Neural progenitor cell (in vitro differentiated cells): Measurements from ENCODE around the gene PGAP1. TPM values are rescaled to one million over a fixed set of nuclear protein-coding genes. Genes with fewer than 3 reads are reported as not detected.

Experiments used
- DNase-seq: peaks from one replicate; pipeline ENCODE4 v3.0.0-alpha.2; 2016; ENCODE audit warnings: low spot score
- H2AFZ ChIP-seq: fragments of 200-600 bp; sonication (generic); replicated peaks from 2 replicates; pipeline ENCODE4 v1.6.1; 2016; ENCODE audit warnings: antibody characterized with exemption
- H3F3A ChIP-seq: fragments of 200-600 bp; sonication (generic); 2 replicates; pipeline ENCODE4 v1.6.1; 2016; ENCODE audit warnings: antibody characterized with exemption, low read depth
- H3K27ac ChIP-seq: fragments of 200-600 bp; sonication (generic); 2 replicates; pipeline ENCODE4 v1.5.1; 2016; ENCODE audit warnings: mild to moderate bottlenecking
- H3K27me3 ChIP-seq: fragments of 200-600 bp; sonication (generic); 2 replicates; pipeline ENCODE4 v1.6.1; 2016; ENCODE audit warnings: mild to moderate bottlenecking, moderate library complexity
- H3K36me3 ChIP-seq: fragments of 200-600 bp; sonication (generic); 2 replicates; pipeline ENCODE4 v1.5.1; 2016
- H3K4me1 ChIP-seq: fragments of 200-600 bp; sonication (generic); 2 replicates; pipeline ENCODE4 v1.6.1; 2016; ENCODE audit warnings: mixed run types
- H3K4me2 ChIP-seq: fragments of 200-600 bp; sonication (generic); 2 replicates; pipeline ENCODE4 v1.6.1; 2016
- H3K4me3 ChIP-seq: fragments of 200-600 bp; sonication (generic); 2 replicates; pipeline ENCODE4 v1.5.1; 2016
- H3K79me2 ChIP-seq: fragments of 200-600 bp; sonication (generic); 2 replicates; pipeline ENCODE4 v1.6.1; 2016; ENCODE audit warnings: low read depth
- H3K9ac ChIP-seq: fragments of 200-600 bp; sonication (generic); 2 replicates; pipeline ENCODE4 v1.6.1; 2016
- H3K9me3 ChIP-seq: fragments of 200-600 bp; sonication (generic); 2 replicates; pipeline ENCODE4 v1.5.1; 2016; ENCODE audit warnings: low read depth
- H4K20me1 ChIP-seq: fragments of 200-600 bp; sonication (generic); 2 replicates; pipeline ENCODE4 v1.6.1; 2016; ENCODE audit warnings: low read depth
- H3K27ac Mint-ChIP-seq: 3 replicates; pipeline ENCODE4 v1.8.0; 2021; ENCODE audit warnings: mixed read lengths
- H3K27me3 Mint-ChIP-seq: 2 replicates; pipeline ENCODE4 v1.8.0; 2022; ENCODE audit warnings: low read depth, mild to moderate bottlenecking, inconsistent platforms, moderate library complexity, mixed read lengths; ENCODE audit not compliant: insufficient read depth
- H3K36me3 Mint-ChIP-seq: 3 replicates; pipeline ENCODE4 v1.8.0; 2021; ENCODE audit warnings: mixed read lengths
- H3K4me1 Mint-ChIP-seq: 3 replicates; pipeline ENCODE4 v1.8.0; 2021; ENCODE audit warnings: mixed read lengths
- H3K4me3 Mint-ChIP-seq: 3 replicates; pipeline ENCODE4 v1.8.0; 2021; ENCODE audit warnings: mild to moderate bottlenecking, moderate library complexity, mixed read lengths
- H3K9me3 Mint-ChIP-seq: 3 replicates; pipeline ENCODE4 v1.8.0; 2020; ENCODE audit warnings: mixed read lengths
- EZH2 ChIP-seq: fragments of 200-600 bp; sonication (generic); IDR thresholded peaks from 2 replicates; pipeline ENCODE4 v1.6.1; 2017; ENCODE audit warnings: antibody characterized with exemption, mild to moderate bottlenecking, moderate library complexity
- EZH2phosphoT487 ChIP-seq: fragments of 200-600 bp; sonication (generic); IDR thresholded peaks from 2 replicates; pipeline ENCODE4 v1.6.1; 2017; ENCODE audit warnings: antibody characterized with exemption
- total RNA-seq: library from RNA; depleted of rRNA; stranded (reverse); fragments of >200 nt; gene quantifications from 2 replicates; pipeline ENCODE4 v1.2.3, GENCODE V29; 2015; ENCODE audit warnings: low replicate concordance
- TF ChIP-seq, protein P1 (sequence below): fragments of 200-600 bp; sonication (generic); IDR thresholded peaks from 2 replicates; pipeline ENCODE4 v1.5.1; 2017; ENCODE audit warnings: antibody characterized with exemption, mild to moderate bottlenecking

PGAP1 gene
- total RNA-seq, 1 donor from 2014 or later: 107 TPM

DNA sequence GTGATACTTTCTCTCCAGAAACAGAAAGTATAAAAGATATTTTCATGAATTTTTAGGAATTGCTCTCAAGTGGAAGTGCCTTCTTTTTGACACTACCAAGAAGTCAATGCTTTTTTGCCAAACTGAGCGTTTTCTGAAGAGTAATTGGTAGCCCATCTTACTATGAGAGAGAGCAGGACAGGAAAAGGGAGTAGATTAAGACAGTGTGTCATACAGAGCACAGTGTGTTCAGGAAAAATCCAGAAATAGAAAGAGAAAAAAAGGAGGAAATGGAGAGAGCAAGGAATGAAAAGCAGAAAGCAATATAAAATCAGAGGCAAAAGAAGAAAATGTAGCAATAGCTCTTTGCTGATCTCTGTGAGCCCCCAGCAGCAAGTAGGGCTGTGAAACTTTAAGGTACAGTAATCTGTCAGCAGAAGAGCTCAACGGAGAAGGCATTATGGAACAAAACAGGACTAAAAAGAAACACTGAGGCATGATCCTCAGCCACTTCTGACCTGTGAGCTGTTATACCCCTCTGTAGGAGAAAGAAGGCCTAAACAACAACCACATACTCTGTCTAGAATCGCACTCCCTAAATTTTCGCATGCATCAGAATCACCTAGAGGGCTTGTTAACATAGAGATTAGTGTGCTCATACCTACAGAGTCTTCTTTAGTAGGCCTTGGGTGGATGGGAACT, 15.0 kb upstream of the PGAP1 start:
- H3K4me1 Mint-ChIP-seq: peaks cover 3% of the 10 kb centered on the region
- no peak overlapping the region for H3K9ac ChIP-seq
- H3K36me3 Mint-ChIP-seq: no peaks in the 10 kb centered on the region
- H3K9me3 ChIP-seq: no peaks in the 10 kb centered on the region
- H3K27me3 Mint-ChIP-seq: no peaks in the 10 kb centered on the region
- no peaks in the 10 kb centered on the region for H4K20me1 ChIP-seq
- H3K4me2 ChIP-seq: no peak overlapping the region
- no peaks in the 10 kb centered on the region for H3K79me2 ChIP-seq
- H3K27ac Mint-ChIP-seq: no peak overlapping the region
- peak overlapping the region; percentile 28 for H2AFZ ChIP-seq
- H3F3A ChIP-seq: no peaks in the 10 kb centered on the region
- TF ChIP-seq EZH2: no peak
- TF ChIP-seq EZH2phosphoT487: no peak
- TF ChIP-seq, protein P1, sequence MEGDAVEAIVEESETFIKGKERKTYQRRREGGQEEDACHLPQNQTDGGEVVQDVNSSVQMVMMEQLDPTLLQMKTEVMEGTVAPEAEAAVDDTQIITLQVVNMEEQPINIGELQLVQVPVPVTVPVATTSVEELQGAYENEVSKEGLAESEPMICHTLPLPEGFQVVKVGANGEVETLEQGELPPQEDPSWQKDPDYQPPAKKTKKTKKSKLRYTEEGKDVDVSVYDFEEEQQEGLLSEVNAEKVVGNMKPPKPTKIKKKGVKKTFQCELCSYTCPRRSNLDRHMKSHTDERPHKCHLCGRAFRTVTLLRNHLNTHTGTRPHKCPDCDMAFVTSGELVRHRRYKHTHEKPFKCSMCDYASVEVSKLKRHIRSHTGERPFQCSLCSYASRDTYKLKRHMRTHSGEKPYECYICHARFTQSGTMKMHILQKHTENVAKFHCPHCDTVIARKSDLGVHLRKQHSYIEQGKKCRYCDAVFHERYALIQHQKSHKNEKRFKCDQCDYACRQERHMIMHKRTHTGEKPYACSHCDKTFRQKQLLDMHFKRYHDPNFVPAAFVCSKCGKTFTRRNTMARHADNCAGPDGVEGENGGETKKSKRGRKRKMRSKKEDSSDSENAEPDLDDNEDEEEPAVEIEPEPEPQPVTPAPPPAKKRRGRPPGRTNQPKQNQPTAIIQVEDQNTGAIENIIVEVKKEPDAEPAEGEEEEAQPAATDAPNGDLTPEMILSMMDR: no peak
- H3K36me3 ChIP-seq: no peaks in the 10 kb centered on the region
- peaks cover 17% of the 10 kb centered on the region for H3K4me1 ChIP-seq
- no peaks in the 10 kb centered on the region for H3K27me3 ChIP-seq
- no peak overlapping the region for H3K27ac ChIP-seq
- no peaks in the 10 kb centered on the region for H3K9me3 Mint-ChIP-seq
- H3K4me3 ChIP-seq: no peak overlapping the region
- DNase-seq: no peak
- no peak overlapping the region for H3K4me3 Mint-ChIP-seq

GRCh38 chr2:196939371-196939770, 12.9 kb upstream of the PGAP1 start:
- Histone ChIP-seq H3K4me3 (no peak overlapping the region), H3F3A (no peaks in the 10 kb centered on the region), H3K36me3 (no peaks in the 10 kb centered on the region), H3K4me1 (peaks cover 11% of the 10 kb centered on the region), H3K4me2 (no peak overlapping the region), H3K27ac (no peak overlapping the region), H3K9ac (no peak overlapping the region), H4K20me1 (no peaks in the 10 kb centered on the region), H3K79me2 (no peaks in the 10 kb centered on the region), H3K27me3 (no peaks in the 10 kb centered on the region), H2AFZ (no peak overlapping the region), H3K9me3 (no peaks in the 10 kb centered on the region)
- Mint-ChIP-seq H3K27me3 (no peaks in the 10 kb centered on the region), H3K4me1 (peaks cover 4% of the 10 kb centered on the region), H3K9me3 (no peaks in the 10 kb centered on the region), H3K4me3 (no peak overlapping the region), H3K27ac (no peak overlapping the region), H3K36me3 (no peaks in the 10 kb centered on the region)
- DNase-seq: no peak
- TF ChIP-seq, protein P1: no peak
- TF ChIP-seq EZH2: no peak
- no peak for TF ChIP-seq EZH2phosphoT487

GRCh38 chr2:196935432-196935831, 8.9 kb upstream of the PGAP1 start:
- no peak overlapping the region for H3K27ac Mint-ChIP-seq
- H3K4me3 ChIP-seq: no peak overlapping the region
- no peaks in the 10 kb centered on the region for H3F3A ChIP-seq
- H3K4me3 Mint-ChIP-seq: no peak overlapping the region
- no peaks in the 10 kb centered on the region for H4K20me1 ChIP-seq
- no peak for DNase-seq
- TF ChIP-seq EZH2phosphoT487: no peak
- TF ChIP-seq, protein P1: no peak
- no peak for TF ChIP-seq EZH2
- H3K9me3 Mint-ChIP-seq: no peaks in the 10 kb centered on the region
- H3K4me1 ChIP-seq: peaks cover 20% of the 10 kb centered on the region
- no peaks in the 10 kb centered on the region for H3K36me3 ChIP-seq
- no peak overlapping the region for H2AFZ ChIP-seq
- H3K27ac ChIP-seq: no peak overlapping the region
- H3K27me3 ChIP-seq: no peaks in the 10 kb centered on the region
- no peak overlapping the region for H3K4me2 ChIP-seq
- peaks cover 4% of the 10 kb centered on the region for H3K4me1 Mint-ChIP-seq
- no peak overlapping the region for H3K9ac ChIP-seq
- no peaks in the 10 kb centered on the region for H3K36me3 Mint-ChIP-seq
- H3K9me3 ChIP-seq: no peaks in the 10 kb centered on the region
- no peaks in the 10 kb centered on the region for H3K27me3 Mint-ChIP-seq
- H3K79me2 ChIP-seq: no peaks in the 10 kb centered on the region
